Coronary artery (tissue), 2 donors: ENCODE results near the gene BACE2.

Source experiments
- DNase-seq: peaks from one replicate; pipeline ENCODE4 v3.0.0-alpha.2; 2017; ENCODE audit warnings: low spot score
- H3K27ac ChIP-seq, 2 donors: fragments of 200-600 bp; sonication (generic); one replicate each; pipeline ENCODE4 v1.5.1; 2016 to 2019
- H3K4me3 ChIP-seq: fragments of 200-600 bp; sonication (generic); 2 replicates; pipeline ENCODE4 v1.5.1; 2016; ENCODE audit warnings: mild to moderate bottlenecking, moderate library complexity
- TF ChIP-seq, protein P1 (sequence below): fragments of 200-600 bp; sonication (generic); IDR thresholded peaks from one replicate; pipeline ENCODE4 v1.5.1; 2019; ENCODE audit warnings: antibody characterized with exemption

The BACE2 gene

DNA sequence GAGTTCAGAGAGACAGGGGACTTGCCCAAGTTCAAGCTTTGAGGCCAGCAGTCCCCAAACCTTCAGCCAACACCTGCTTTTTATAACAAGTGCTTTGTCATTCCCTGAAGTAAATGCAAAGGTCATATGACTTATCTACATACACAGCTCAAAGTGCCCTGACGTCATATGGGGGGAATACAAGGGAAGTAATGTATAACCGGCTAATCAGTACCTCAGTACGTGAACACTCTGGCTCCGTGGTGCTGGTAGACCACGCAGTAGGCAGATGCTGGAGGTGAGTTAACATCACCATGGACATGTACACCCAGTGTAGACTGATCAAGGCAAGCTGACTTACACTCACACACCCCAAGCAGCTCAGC, 60.0 kb downstream of the BACE2 start:
- TF ChIP-seq, protein P1, sequence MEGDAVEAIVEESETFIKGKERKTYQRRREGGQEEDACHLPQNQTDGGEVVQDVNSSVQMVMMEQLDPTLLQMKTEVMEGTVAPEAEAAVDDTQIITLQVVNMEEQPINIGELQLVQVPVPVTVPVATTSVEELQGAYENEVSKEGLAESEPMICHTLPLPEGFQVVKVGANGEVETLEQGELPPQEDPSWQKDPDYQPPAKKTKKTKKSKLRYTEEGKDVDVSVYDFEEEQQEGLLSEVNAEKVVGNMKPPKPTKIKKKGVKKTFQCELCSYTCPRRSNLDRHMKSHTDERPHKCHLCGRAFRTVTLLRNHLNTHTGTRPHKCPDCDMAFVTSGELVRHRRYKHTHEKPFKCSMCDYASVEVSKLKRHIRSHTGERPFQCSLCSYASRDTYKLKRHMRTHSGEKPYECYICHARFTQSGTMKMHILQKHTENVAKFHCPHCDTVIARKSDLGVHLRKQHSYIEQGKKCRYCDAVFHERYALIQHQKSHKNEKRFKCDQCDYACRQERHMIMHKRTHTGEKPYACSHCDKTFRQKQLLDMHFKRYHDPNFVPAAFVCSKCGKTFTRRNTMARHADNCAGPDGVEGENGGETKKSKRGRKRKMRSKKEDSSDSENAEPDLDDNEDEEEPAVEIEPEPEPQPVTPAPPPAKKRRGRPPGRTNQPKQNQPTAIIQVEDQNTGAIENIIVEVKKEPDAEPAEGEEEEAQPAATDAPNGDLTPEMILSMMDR, result no peak
- no peak overlapping the region for H3K27ac ChIP-seq
- DNase-seq, result no peak
- H3K4me3 ChIP-seq, result no peak overlapping the region

DNA sequence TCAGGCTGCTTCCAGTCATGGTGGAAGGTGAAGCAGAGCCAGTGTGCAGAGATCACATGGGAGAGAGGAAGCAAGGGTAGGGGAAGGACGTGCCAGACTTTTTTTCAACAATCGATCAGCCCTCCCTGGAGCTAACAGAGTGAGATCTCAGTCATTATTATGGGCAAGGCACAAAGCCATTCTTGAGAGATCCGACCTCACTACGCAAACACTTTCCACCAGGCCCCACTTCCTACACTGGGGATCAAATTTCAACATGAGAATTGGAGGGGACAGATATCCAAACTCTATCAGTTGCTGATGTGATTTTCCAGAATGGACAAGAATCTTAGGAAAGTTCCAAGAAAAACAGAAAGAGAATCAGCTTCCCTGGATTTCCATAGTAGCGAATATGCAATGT, 60.5 kb downstream of the BACE2 start:
- Histone ChIP-seq H3K4me3 (no peak overlapping the region), H3K27ac (no peak overlapping the region)
- DNase-seq, result no peak
- TF ChIP-seq, protein P1, result no peak

GRCh38 chr21:41228958-41229357, 61.0 kb downstream of the BACE2 start:
- Histone ChIP-seq H3K4me3 (no peak overlapping the region), H3K27ac (no peak overlapping the region)
- TF ChIP-seq, protein P1, result no peak
- no peak for DNase-seq

DNA sequence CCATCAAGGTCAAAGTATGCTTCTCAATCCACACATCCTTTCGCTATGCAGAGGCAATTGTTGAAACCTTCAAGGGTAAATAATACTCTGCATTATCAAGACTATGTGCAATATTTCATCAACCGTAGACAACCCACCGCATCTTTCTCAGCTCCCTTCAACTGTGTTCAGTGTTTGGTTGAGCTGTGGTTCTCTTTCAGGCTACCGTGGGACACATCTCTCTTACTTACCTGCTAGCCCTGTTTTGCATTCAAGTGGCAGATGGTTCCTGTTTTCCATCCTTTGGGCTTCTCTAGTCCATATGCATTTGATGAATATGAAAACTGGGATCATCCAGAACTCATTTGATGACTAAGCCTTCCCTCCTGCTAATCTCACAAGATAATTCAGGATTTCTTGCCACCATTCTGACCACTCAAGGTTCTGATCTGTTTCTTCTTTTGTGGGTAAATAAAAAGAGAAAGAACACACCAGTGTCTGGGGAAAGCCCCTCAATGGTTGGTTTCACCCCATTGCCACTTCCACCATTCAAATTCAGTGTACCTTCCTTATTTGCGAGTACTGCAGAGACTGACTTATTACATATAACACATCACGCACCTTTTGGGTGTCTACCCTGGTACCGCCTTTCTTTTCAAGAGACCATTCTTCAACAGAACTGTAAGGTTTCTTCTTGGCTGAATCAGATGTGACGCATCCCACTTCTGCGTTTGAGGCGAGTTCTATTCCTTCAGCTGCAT, 61.7 kb downstream of the BACE2 start:
- no peak for DNase-seq
- Histone ChIP-seq H3K27ac (no peak overlapping the region), H3K4me3 (no peak overlapping the region)
- TF ChIP-seq, protein P1, result no peak

DNA sequence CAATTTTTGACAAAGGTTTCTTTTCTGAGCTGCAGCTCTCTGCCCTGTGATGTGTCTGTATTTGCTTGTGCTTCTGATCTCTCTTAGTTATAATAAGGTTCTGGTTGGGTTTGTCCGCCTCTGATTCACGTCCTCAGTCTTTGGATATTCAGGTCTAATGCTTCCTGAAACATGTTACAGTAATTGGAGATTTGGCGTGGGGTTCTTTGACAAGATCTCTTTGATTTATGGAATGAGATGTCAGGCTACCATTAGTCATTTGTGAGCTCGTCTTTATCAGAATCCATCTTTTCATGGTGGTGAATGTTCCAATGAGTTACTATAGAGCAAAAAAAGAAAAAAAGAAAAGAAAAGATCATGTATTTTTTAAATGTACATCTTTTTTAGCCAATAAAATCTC, 62.5 kb downstream of the BACE2 start:
- no peak for DNase-seq
- no peak overlapping the region for H3K4me3 ChIP-seq
- no peak overlapping the region for H3K27ac ChIP-seq
- TF ChIP-seq, protein P1, result no peak

GRCh38 chr21:41231060-41231459, 63.1 kb downstream of the BACE2 start:
- TF ChIP-seq, protein P1, result no peak
- no peak for DNase-seq
- Histone ChIP-seq H3K4me3 (no peak overlapping the region), H3K27ac (no peak overlapping the region)

- Histone ChIP-seq H3K27ac (no peak overlapping the region), H3K4me3 (no peak overlapping the region)
- DNase-seq, result no peak
- TF ChIP-seq, protein P1, result no peak
Measured at GRCh38 chr21:41232013-41232412, 64.1 kb downstream of the BACE2 start.
